GM12878 (cell line): Measurements from ENCODE around the gene LYPLA2. TPM values are rescaled to one million over a fixed set of nuclear protein-coding genes. Genes with fewer than 3 reads are reported as not detected.
A peak's percentile ranks its signal among the peaks of the same experiment; 100 is the strongest.

Source experiments
- ATAC-seq: fragments of 200-7000 bp; cut with Tn5 transposase; 3 replicates; pipeline ENCODE4 v1.9.1; 2020; ENCODE audit warnings: mild to moderate bottlenecking, moderate library complexity
- BruUV-seq: library from RNA; stranded (reverse); fragments of 400-500 nt; replicated peaks from 2 replicates; lab custom pipeline; 2021; lab: Mats Ljungman, UMichigan
- CTCF ChIA-PET: fragments of 300-600 bp; sonication (Branson Sonifier 250); formaldehyde crosslinking; extraction: SDS; loops from one replicate; lab custom pipeline; 2021; ENCODE audit warnings: inconsistent platforms; lab: Yijun Ruan, JAX
- POLR2A ChIA-PET: fragments of 350-600 bp; formaldehyde crosslinking; extraction: SDS; loops from one replicate; lab custom pipeline; 2021; ENCODE audit warnings: inconsistent platforms; lab: Charles Lee
- RAD21 ChIA-PET: fragments of 300-600 bp; sonication (Branson Sonifier 250); formaldehyde crosslinking; loops from one replicate; lab custom pipeline; 2023; ENCODE audit warnings: antibody characterized with exemption; ENCODE audit not compliant: unreplicated experiment; lab: Charles Lee
- SMC1A ChIA-PET: fragments of 300-600 bp; sonication (Branson Sonifier 250); formaldehyde crosslinking; loops from one replicate; lab custom pipeline; 2023; ENCODE audit not compliant: unreplicated experiment, uncharacterized antibody; lab: Charles Lee
- DNase-seq: peaks from one replicate; pipeline ENCODE4 v3.0.0-alpha.2; 2011; ENCODE audit warnings: low read depth, low spot score
- FAIRE-seq: peaks from 3 replicates; lab custom pipeline; 2011; peaks lifted over from hg19 to GRCh38; lab: Jason Lieb, UNC
- H2AFZ ChIP-seq: 2 replicates; pipeline ENCODE4 v1.6.0; 2011; ENCODE audit warnings: low read depth, low read length, control low read depth; ENCODE audit not compliant: control insufficient read depth
- H3K27ac ChIP-seq: 2 replicates; pipeline ENCODE4 v1.5.1; 2011; ENCODE audit warnings: control low read depth; ENCODE audit not compliant: control insufficient read depth, insufficient read depth
- H3K27me3 ChIP-seq, 2 experiments: replicated peaks in 1 of 2; 2 replicates each; pipeline versions ENCODE4 v1.6.0 to v1.6.1; 2011; ENCODE audit warnings: low read length in 1 of 2; ENCODE audit not compliant: control insufficient read depth in 2 of 2, insufficient read depth in 2 of 2
- H3K36me3 ChIP-seq, 2 experiments: 2 replicates each; pipeline ENCODE4 v1.5.1; 2011; ENCODE audit warnings: low read length in 1 of 2; ENCODE audit not compliant: control insufficient read depth in 2 of 2, insufficient read depth in 2 of 2
- H3K4me1 ChIP-seq: 2 replicates; pipeline ENCODE4 v1.6.1; 2011; ENCODE audit warnings: mild to moderate bottlenecking, low read length, moderate library complexity, mixed read lengths; ENCODE audit not compliant: control insufficient read depth, insufficient read depth
- H3K4me2 ChIP-seq: 2 replicates; pipeline ENCODE4 v1.6.0; 2011; ENCODE audit warnings: control low read depth; ENCODE audit not compliant: control insufficient read depth, insufficient read depth
- H3K4me3 ChIP-seq: fragments of 200-600 bp; sonication (generic); 2 replicates; pipeline ENCODE4 v1.5.1; 2016
- H3K79me2 ChIP-seq: 2 replicates; pipeline ENCODE4 v1.6.0; 2011; ENCODE audit warnings: low read length; ENCODE audit not compliant: control insufficient read depth, insufficient read depth
- H3K9ac ChIP-seq: 2 replicates; pipeline ENCODE4 v1.8.0; 2011; ENCODE audit warnings: low read length, control low read depth, mixed read lengths; ENCODE audit not compliant: control insufficient read depth, insufficient read depth
- H3K9me3 ChIP-seq: replicated peaks from 3 replicates; pipeline ENCODE4 v1.5.1; 2011; ENCODE audit warnings: mild to moderate bottlenecking, low read length; ENCODE audit not compliant: control insufficient read depth, insufficient read depth
- H4K20me1 ChIP-seq: 2 replicates; pipeline ENCODE4 v1.6.0; 2011; ENCODE audit not compliant: control insufficient read depth, insufficient read depth
- BCLAF1 ChIP-seq: fragments of 450-650 bp; IDR thresholded peaks from 2 replicates; pipeline ENCODE4 v1.6.1; 2017; ENCODE audit warnings: antibody characterized with exemption, mild to moderate bottlenecking, moderate library complexity
- CBX5 ChIP-seq: sonication (generic); IDR thresholded peaks from 2 replicates; pipeline ENCODE4 v1.6.1; 2016; ENCODE audit warnings: low read depth, moderate library complexity, mild to moderate bottlenecking, inconsistent platforms
- HDAC2 ChIP-seq: fragments of 200-600 bp; sonication (generic); IDR thresholded peaks from 2 replicates; pipeline ENCODE4 v1.6.1; 2017
- HDGF ChIP-seq: fragments of 450-650 bp; IDR thresholded peaks from 2 replicates; pipeline ENCODE4 v1.6.1; 2016; ENCODE audit warnings: antibody characterized with exemption
- IKZF1 ChIP-seq: fragments of 450-650 bp; conservative IDR thresholded peaks from 2 replicates; pipeline ENCODE4 v1.6.1; 2017; ENCODE audit warnings: antibody characterized with exemption, mild to moderate bottlenecking
- MLLT1 ChIP-seq: fragments of 450-650 bp; IDR thresholded peaks from 2 replicates; pipeline ENCODE4 v1.6.1; 2016; ENCODE audit warnings: mild to moderate bottlenecking
- NFYB ChIP-seq: IDR thresholded peaks from 2 replicates; pipeline ENCODE4 v1.6.1; 2011; ENCODE audit warnings: low read depth, mild to moderate bottlenecking, low read length, improper control_type of control experiment, moderate library complexity; ENCODE audit not compliant: insufficient read depth
- NRF1 ChIP-seq: conservative IDR thresholded peaks from 2 replicates; pipeline ENCODE4 v1.6.1; 2011; ENCODE audit warnings: mild to moderate bottlenecking, low read depth, low read length, improper control_type of control experiment
- PAX5 ChIP-seq: IDR thresholded peaks from 2 replicates; pipeline ENCODE4 v1.6.1; 2011; ENCODE audit warnings: low read depth, low read length, borderline replicate concordance
- RBBP5 ChIP-seq: fragments of 200-600 bp; sonication (generic); conservative IDR thresholded peaks from 2 replicates; pipeline ENCODE4 v1.6.1; 2016
- SMARCA5 ChIP-seq: fragments of 450-650 bp; IDR thresholded peaks from 2 replicates; pipeline ENCODE4 v1.6.1; 2017; ENCODE audit warnings: mild to moderate bottlenecking
- TARDBP ChIP-seq: IDR thresholded peaks from 2 replicates; pipeline ENCODE4 v1.6.1; 2016; ENCODE audit warnings: borderline replicate concordance
- WGBS: methylation state at CpG from one replicate; pipeline ENCODE4 v1.1.6; 2016; ENCODE audit warnings: low lambda C conversion rate; ENCODE audit not compliant: insufficient replicate concordance, insufficient coverage; ENCODE audit errors: missing lambda C conversion rate; 5-methylcytosine and 5-hydroxymethylcytosine counted together
- in situ Hi-C: fragments of 300-500 bp; cut with MboI; formaldehyde crosslinking; loops from 9 replicates; pipeline ENCODE4 v1.14.3; 2018; ENCODE audit warnings: mixed read lengths
- intact Hi-C: fragments of 100-400 bp; cut with micrococcal nuclease; formaldehyde crosslinking; loops from one replicate; pipeline ENCODE4 v1.14.2; 2022; ENCODE audit not compliant: unreplicated experiment
- polyA plus RNA-seq, 11 experiments: library from polyadenylated mRNA; depleted of rRNA in 4 of 11; unstranded in 6 of 11; stranded (reverse) in 5 of 11; fragments of >200 nt; fragmentation: Nextera tagmentation in 4 of 11; fragmentation: Illumina TruSeq in 1 of 11; extraction: Ambion mirVana in 4 of 11; extraction: Trizol in 1 of 11; gene quantifications; 1 replicate in 1 of 11; 2 replicates in 10 of 11; pipeline versions ENCODE4 v1.2.1 to v1.2.3, GENCODE V29; 2011 to 2016; ENCODE audit warnings: inconsistent platforms in 2 of 11, missing spikeins in 2 of 11, low read depth in 1 of 11
- total RNA-seq, 4 experiments: library from RNA; depleted of rRNA in 3 of 4; stranded (reverse); fragments of >200 nt in 3 of 4; fragmentation: Illumina TruSeq in 1 of 4; extraction: Trizol in 1 of 4; gene quantifications; 2 replicates each; pipeline versions ENCODE4 v1.2.1 to v1.2.3, GENCODE V29; 2013 to 2021
- TF ChIP-seq, protein P1 (sequence below): fragments of 450-650 bp; formaldehyde crosslinking; IDR thresholded peaks from 2 replicates; pipeline ENCODE4 v1.4.0; 2022; ENCODE audit warnings: mild to moderate bottlenecking, moderate library complexity

LYPLA2 gene
- total and polyA plus RNA-seq, 10 of the 15 experiments (the other 5 are each of a cell fraction or from before 2014, with no cell fraction given) = 2.7 to 129 (median 62.3) TPM

GRCh38 chr1:23777979-23778814 lies 12.7 kb upstream of the LYPLA2 start, which contains the start of gene PITHD1:
Gene PITHD1 (plus strand): TSS chr1:23778418. CDS start chr1:23778516, 98 bp downstream.
- H3K4me3 ChIP-seq = peak within 1 kb of the TSS; percentile 99
- BruUV-seq = TSS peak; percentile 94
- SMC1A ChIA-PET = interaction anchor here (0.6 to 3.2 kb wide), 7 partner anchors 10 to 138 kb away, joined by 3 to 20 read pairs (median 4); partner anchors contain the start of genes CNR2 and GALE
- TF ChIP-seq NRF1 = peak; percentile 53
- TF ChIP-seq PAX5 = peak; percentile 52; the same call in 1 of the 2 replicates
- TF ChIP-seq SMARCA5 = 0 out of 2 replicates have a peak, but pooled peaks have one; percentile 33
- no peak for TF ChIP-seq HDGF
- TF ChIP-seq BCLAF1 = no peak
- no peak for TF ChIP-seq CBX5
- TF ChIP-seq, protein P1, sequence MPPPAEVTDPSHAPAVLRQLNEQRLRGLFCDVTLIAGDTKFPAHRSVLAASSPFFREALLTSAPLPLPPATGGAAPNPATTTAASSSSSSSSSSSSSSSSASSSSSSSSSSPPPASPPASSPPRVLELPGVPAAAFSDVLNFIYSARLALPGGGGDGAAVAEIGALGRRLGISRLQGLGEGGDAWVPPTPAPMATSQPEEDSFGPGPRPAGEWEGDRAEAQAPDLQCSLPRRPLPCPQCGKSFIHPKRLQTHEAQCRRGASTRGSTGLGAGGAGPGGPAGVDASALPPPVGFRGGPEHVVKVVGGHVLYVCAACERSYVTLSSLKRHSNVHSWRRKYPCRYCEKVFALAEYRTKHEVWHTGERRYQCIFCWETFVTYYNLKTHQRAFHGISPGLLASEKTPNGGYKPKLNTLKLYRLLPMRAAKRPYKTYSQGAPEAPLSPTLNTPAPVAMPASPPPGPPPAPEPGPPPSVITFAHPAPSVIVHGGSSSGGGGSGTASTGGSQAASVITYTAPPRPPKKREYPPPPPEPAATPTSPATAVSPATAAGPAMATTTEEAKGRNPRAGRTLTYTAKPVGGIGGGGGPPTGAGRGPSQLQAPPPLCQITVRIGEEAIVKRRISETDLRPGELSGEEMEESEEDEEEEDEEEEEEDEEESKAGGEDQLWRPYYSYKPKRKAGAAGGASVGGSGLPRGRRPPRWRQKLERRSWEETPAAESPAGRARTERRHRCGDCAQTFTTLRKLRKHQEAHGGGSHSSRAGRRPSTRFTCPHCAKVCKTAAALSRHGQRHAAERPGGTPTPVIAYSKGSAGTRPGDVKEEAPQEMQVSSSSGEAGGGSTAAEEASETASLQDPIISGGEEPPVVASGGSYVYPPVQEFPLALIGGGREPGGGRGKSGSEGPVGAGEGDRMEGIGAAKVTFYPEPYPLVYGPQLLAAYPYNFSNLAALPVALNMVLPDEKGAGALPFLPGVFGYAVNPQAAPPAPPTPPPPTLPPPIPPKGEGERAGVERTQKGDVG (CRISPR knock-in tag) = no peak
- TF ChIP-seq MLLT1 = no peak
- TF ChIP-seq RBBP5 = no peak
- no peak for TF ChIP-seq NFYB
- peak; percentile 60 for TF ChIP-seq IKZF1
- no peak for TF ChIP-seq HDAC2
- no peak for TF ChIP-seq TARDBP

More at GRCh38 chr1:23777979-23778814, 12.7 kb upstream of the LYPLA2 start, which contains the start of gene PITHD1:
- no peaks in the 10 kb centered on the region for H4K20me1 ChIP-seq
- ChIA-PET CTCF (interaction anchor here (1.0 to 9.3 kb wide), 7 partner anchors 8 to 139 kb away, joined by 3 to 87 read pairs (median 5); no protein-coding TSS in a partner anchor), RAD21 (interaction anchor here (0.6 to 3.3 kb wide), 10 partner anchors 13 to 238 kb away, joined by 4 to 11 read pairs (median 6); partner anchors contain the start of genes GALE and RPL11), POLR2A (interaction anchor here (0.6 to 1.9 kb wide), 13 partner anchors 10 to 202 kb away, joined by 3 to 10 read pairs (median 4); partner anchors contain the start of genes GALE, HMGCL, LYPLA2 and RPL11)
- peaks cover 35% of the 10 kb centered on the region for H3K79me2 ChIP-seq
- no peaks in the 10 kb centered on the region for H3K27me3 ChIP-seq
- H3K4me1 ChIP-seq = peaks cover 10% of the 10 kb centered on the region; the same call in 1 of the 2 replicates
- in situ Hi-C loops = loop anchor here (25.0 kb wide), 1 partner anchor 1459 kb away; the partner anchor contains the start of genes RSRP1 and SYF2
- intact Hi-C loops = loop anchor here (10.0 kb wide), 1 partner anchor 247 kb away; no protein-coding TSS in a partner anchor
- H3K9me3 ChIP-seq = no peaks in the 10 kb centered on the region
- no peaks in the 10 kb centered on the region; a peak in 2 of 4 replicates for H3K36me3 ChIP-seq
- WGBS = 2% methylated on average over 70 of the region's 91 CpGs
- H3K27ac ChIP-seq = peak within 1 kb of the TSS; percentile 82
- peak within 1 kb of the TSS; percentile 95 for H3K9ac ChIP-seq
- H2AFZ ChIP-seq = peak within 1 kb of the TSS; percentile 100
- DNase-seq (peak; percentile 45), FAIRE-seq (peak; percentile 44), ATAC-seq (peak; percentile 96)
- peak within 1 kb of the TSS; percentile 98 for H3K4me2 ChIP-seq
